H1 (cell line): ENCODE measurements around the gene MMP19.

ENCODE experiments used
- CTCF ChIP-seq, 3 experiments: IDR thresholded peaks; 1 replicate in 2 of 3; 2 replicates in 1 of 3; pipeline versions ENCODE4 v1.5.1 to v1.6.1; 2011; ENCODE audit warnings: low read length in 3 of 3, mild to moderate bottlenecking in 3 of 3, inconsistent platforms in 2 of 3, low read depth in 1 of 3, moderate library complexity in 1 of 3; ENCODE audit not compliant: insufficient read depth in 1 of 3; ENCODE audit errors: control extremely low read depth in 1 of 3
- POLR2AphosphoS5 ChIP-seq: IDR thresholded peaks from 2 replicates; pipeline ENCODE4 v1.6.1; 2011; ENCODE audit warnings: low read depth, low read length
- RXRA ChIP-seq: IDR thresholded peaks from 2 replicates; pipeline ENCODE4 v1.6.1; 2011; ENCODE audit warnings: low read depth, mild to moderate bottlenecking, low read length, moderate library complexity; ENCODE audit not compliant: insufficient read depth

GRCh38 chr12:55817345-55818139, 25.2 kb downstream of the MMP19 start, which contains the start of the genes ORMDL2 and SARNP:
- TF ChIP-seq POLR2AphosphoS5 (peak; percentile 72), RXRA (no peak), CTCF (IDR thresholded peaks at IDR 0.05; ENCODE audit: control extremely low read depth in 1 of 3, insufficient read depth in 1 of 3, low read depth in 1 of 3, low read length in 3 of 3) (no peak)
